GM21619 (cell line): Measurements from ENCODE around the gene SLC24A3.

Experiments
- ATAC-seq: cut with Tn5 transposase; IDR thresholded peaks from one replicate; pipeline ENCODE4 v1.9.1; 2021; ENCODE audit not compliant: unreplicated experiment

The SLC24A3 gene

GRCh38 chr20:19451231-19451922 lies 238.9 kb downstream of the SLC24A3 start:
- ATAC-seq, result no peak

DNA sequence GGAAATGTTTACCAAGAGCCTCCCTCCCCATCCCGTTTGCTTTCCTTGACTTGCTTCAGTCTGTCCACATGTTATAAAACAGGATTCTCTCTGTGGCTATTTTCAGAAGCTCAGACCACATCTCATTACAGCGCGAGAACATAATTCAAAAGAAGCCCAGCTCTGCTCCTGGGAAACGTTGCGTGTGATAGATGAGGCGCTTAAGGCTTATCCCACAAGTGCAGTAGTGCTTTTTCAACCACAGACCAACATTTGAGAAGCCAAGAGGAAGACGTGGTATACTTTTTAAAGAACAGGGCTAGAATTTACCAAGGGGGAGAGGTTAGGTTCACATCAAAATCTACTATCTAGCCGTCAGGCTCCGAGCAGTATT lies 239.5 kb downstream of the SLC24A3 start:
- no peak for ATAC-seq

DNA sequence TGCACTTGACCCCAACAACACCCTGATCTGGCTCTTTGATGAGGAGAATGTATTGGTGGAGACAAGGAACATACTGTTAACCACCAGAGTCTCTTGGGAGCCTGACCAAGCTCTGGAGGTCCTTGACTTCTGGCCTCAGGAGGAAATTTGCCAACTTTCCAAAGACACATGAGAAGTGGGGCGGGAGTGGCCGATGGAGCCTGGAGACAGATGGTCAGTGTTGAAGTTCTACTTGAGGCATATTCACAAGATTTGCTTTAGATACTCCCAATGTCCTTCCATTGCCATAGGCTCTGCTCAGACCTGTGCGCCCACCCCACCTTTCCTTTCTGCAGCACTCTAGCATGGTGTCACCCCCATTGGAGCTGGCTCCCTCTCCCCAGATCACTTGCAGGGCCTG lies 241.0 kb downstream of the SLC24A3 start:
- ATAC-seq, result no peak

DNA sequence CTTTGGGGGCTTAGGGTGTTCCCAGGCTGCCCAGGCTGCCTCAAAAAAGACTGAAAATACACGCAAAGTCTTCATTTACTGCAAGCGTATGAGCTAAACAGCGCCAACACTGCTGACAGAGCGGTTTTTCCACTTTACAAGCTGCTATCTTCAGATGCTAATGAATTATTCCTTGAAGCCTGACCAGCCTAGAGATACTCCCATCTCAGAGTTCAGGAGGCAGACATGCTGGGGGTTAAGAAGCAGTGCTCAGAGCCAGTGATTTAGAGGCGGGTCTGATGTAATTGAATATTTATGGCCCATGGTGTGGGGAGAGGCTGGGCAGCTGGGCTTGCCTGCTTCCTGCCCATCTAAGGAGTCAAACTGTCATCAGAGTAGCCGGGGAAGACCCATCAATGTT lies 241.4 kb downstream of the SLC24A3 start:
- no peak for ATAC-seq

DNA sequence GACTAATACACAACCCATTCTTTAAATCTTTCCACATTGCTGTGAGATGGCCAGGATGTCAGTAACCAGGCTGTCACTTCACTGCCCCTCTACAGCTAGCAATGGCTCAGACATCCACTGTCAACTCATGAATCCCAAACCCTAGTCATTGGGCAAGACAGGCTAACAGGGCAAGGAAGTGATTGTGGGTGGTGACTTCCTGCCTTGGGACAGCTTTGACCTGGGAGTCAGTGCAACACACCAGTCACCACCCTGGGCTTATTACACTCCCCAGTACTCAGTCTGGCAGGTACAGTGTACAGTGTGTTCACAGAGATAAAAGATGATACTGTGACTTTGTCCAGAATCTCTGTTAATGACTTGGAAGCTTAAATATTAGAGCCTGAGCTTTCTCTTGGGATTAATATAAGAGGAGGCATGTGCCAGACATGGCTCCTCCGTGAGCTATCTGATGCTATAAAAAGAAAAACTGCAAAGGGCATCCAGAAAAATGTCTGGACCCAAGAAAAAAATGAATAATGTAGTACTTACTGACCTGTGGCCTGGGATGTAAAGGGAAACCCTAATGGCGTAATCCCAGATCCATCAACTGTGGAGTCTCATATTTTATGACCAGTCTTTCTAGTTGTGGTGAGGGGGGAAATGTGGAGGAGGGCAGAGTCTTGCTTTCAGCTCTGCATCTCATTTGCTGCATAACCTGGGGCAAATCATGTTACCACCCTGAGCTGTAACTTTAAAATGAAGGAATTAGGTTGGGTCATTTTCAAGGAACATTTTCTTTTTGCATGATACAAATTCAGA lies 244.4 kb downstream of the SLC24A3 start:
- no peak for ATAC-seq

DNA sequence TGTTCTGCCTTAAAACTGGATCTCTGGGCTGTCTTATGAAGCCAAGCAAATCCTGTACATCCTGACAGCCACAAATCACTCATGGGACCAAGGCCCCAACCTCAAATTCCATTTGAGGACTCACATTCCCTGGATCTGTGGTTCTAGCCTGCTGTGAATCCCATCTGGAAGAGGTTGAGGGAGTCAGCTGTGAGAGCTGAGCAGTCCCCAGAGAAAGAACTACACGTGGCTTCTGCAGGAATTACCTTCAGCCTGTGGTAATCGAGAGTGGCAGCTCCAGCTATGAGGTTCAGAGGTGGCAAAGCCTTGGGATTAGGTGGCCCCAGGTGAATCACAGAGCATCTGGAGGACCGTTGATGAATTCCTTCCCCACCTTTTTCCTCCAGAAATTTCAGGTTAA lies 245.2 kb downstream of the SLC24A3 start:
- ATAC-seq, result no peak

GRCh38 chr20:19460386-19460785 lies 247.9 kb downstream of the SLC24A3 start:
- no peak for ATAC-seq

DNA sequence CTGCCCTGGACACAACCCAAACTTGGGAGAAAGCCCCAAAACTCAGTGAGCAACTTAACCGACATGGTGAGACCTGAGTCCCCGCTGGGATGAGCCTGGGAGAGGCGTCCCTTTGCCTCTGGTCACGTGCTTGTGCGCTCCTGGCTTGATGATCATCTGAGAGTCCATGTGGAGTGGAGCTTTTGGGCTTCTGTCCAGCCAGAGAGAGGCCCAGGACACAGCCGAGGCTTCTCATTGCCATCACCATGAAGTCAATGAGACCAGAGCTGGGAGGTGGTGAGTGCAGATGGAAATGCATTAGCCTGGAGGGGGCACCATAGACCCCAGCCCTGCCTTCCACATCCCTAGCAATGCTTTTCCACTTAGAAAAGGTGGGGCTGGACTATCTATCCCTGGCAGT lies 250.0 kb downstream of the SLC24A3 start:
- no peak for ATAC-seq

- no peak for ATAC-seq
Measured at GRCh38 chr20:19463597-19463996, 251.2 kb downstream of the SLC24A3 start.

DNA sequence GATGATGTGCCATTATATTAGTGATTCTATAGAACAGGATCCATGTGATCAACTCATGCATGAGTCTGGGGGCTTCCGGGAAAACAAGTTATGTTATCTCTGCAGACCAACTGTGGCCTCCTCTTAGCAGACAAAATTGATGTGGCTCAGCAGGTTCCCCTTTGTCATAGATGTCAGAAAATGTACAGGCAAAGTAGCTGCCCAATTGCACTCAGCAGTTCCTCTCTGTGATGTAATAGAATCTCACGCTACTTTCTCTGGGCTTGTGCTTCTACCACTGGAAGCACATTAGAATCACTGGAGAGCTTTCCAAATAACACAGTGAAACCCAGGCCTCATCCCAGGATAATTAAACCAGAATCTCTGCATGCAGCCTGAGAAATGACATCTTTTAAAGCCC lies 253.1 kb downstream of the SLC24A3 start:
- ATAC-seq, result no peak

GRCh38 chr20:19466206-19466928 lies 253.9 kb downstream of the SLC24A3 start:
- no peak for ATAC-seq

GRCh38 chr20:19473216-19473921 lies 260.9 kb downstream of the SLC24A3 start:
- ATAC-seq, result no peak

GRCh38 chr20:19473922-19474286 lies 261.5 kb downstream of the SLC24A3 start:
- ATAC-seq, result no peak

DNA sequence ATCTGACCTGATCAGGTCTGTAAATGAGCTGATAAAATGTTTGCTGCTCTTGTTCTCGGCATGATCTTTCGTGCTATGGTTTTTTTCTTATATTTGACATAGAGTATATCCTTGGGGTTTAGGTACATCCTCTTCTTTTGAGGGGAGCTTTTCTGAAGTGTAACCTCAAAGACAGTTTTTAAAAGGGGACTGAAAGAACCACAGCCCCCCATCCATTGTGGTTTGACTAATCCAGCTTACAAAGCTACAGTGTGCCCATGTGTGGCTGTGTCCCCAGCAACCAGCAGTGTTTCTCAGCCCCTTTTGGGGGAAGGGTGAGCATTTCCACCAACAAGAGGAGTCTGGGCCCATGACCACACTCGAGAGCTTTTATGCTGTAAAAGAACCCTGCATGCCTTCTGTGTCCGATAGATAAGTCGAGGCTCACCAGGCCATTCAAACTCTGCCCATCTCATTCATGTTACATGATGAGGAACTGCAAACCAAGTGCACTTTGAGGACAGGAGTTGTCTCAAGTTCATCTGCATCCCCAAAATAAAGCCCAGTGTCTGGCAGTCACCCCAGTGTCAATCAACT lies 266.0 kb downstream of the SLC24A3 start:
- ATAC-seq, result no peak

DNA sequence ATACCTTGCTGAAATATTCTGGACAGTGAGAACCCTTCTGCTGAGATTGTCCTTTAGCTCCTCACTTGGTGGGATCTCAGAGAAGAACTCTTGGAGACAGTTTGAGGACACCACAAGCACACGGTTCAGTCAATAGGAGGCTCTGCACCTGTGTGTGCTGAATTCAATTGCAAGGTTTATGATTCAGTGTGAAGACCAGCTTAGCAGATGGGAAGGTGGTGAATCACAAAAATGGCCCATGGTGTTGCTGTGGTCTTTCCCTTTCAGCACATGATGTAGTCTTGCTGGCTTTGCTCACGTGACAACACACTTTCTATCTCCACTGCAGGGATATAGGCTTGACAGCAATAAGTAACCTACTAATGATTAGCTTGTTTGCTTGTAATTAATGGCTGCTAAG lies 270.3 kb downstream of the SLC24A3 start:
- no peak for ATAC-seq

DNA sequence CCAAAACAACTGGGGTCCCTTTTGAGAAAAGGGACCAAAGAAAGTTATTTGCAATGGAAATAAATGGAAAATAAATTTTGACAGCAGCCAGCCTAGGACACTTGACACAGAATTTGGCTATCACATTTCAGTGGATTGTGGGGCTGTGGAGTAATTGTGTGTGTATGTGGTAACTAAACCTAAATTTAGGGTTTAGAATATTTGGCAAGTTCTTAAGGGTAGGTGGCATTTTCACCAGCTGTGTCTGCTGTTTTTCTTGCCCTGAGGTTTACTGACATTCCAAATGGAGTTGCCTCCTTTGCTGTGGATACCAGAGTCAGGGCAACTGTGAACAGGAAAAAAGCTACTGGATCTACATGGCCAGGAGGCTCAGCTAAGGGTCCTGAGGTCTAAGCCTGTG lies 270.9 kb downstream of the SLC24A3 start:
- ATAC-seq, result no peak

- no peak for ATAC-seq
Measured at GRCh38 chr20:19486446-19486845, 274.0 kb downstream of the SLC24A3 start.

DNA sequence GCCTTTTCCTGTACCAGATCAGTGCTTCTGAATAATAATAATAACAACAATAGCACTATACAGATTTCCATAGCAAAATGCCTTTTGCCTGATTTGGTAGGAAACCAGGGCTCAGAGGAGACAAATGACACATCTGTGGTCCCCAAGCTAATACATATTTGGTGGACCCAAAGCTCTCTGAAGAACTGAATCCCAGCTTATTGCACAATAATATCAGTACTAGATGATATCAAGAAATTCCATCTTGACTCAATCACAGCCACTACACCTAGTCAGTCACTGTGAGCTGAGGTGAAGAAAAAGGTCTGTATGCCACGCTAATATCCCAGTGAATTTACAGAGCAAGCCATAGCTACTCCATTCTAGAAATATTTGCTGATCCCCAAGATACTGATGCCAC lies 275.0 kb downstream of the SLC24A3 start:
- ATAC-seq, result no peak

GRCh38 chr20:19491241-19491640 lies 278.8 kb downstream of the SLC24A3 start:
- ATAC-seq, result no peak

DNA sequence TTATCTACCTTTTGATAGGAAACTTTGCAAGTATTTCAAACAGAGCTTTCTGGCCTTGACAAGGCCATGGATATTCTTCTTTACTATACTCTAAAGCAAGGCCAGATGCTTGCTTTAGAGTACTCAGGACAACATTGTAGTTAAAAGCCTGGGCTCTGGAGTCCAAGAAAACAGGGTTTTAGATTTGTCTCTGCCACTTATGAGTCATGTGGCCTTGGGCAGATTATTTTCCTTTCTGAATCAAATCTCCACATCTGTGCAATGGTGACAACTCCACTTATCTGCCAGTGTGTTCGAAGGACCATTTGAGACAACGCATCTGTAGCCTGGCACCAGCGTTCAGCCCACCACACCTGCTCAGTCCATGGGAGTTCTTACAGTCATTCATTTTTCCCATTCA lies 279.7 kb downstream of the SLC24A3 start:
- ATAC-seq, result no peak

DNA sequence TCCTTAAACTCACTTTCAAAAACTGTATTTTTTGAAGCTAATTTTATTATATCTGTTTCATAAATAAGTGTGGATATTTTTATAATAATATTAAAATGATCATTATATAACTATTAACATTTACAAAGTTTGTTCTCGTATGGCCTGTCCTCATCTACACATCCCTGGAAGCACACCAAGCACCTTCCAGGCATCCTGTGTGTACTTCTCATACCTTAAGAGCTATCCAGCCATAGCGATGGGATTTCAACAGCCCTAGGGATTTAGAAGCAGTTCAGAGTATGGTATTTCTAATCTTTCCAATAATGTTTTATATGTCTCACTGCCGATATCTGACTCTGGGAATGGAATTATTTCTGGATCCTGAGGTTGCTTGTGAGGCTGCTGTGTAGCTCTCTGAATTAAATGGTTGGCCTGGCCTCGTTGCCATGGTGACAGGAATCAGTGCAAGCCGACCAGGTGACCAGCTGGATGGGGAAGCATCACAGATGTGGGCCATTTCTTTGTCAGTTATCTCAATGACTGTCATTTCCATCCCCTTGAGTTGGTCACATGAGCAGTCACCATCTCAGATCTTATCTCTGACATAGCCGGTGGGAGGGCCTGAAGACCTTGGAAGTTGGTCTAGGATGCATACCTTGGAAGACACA lies 280.4 kb downstream of the SLC24A3 start:
- ATAC-seq, result no peak
